Kidney glomerular epithelial cell (primary cell): ENCODE results near the gene CNTFR.
A peak's percentile ranks its signal among the peaks of the same experiment; 100 is the strongest.

Source experiments
- DNase-seq: peaks from one replicate; lab custom pipeline; 2025; lab: John Stamatoyannopoulos, UW

The CNTFR gene

GRCh38 chr9:34590381-34591247 lies 1.1 kb upstream of the CNTFR start:
- no peak for DNase-seq

GRCh38 chr9:34588671-34589635 lies 571 bp downstream of the CNTFR start:
- DNase-seq, result no peak

- DNase-seq, result no peak
Measured at GRCh38 chr9:34587271-34587670, 2.3 kb downstream of the CNTFR start.

- DNase-seq, result no peak
Measured at GRCh38 chr9:34585946-34586669, 3.4 kb downstream of the CNTFR start.

GRCh38 chr9:34584970-34585369 lies 4.6 kb downstream of the CNTFR start:
- DNase-seq, result no peak

- DNase-seq, result no peak
Measured at GRCh38 chr9:34582787-34583186, 6.7 kb downstream of the CNTFR start.

- no peak for DNase-seq
Measured at GRCh38 chr9:34581318-34581717, 8.2 kb downstream of the CNTFR start.

- DNase-seq, result no peak
Measured at GRCh38 chr9:34580358-34580757, 9.2 kb downstream of the CNTFR start.

- no peak for DNase-seq
Measured at GRCh38 chr9:34579808-34580163, 9.7 kb downstream of the CNTFR start.

GRCh38 chr9:34579104-34579807 lies 10.3 kb downstream of the CNTFR start:
- DNase-seq, result no peak

GRCh38 chr9:34578241-34579103 lies 11.1 kb downstream of the CNTFR start:
- DNase-seq, result peak; percentile 14

GRCh38 chr9:34577400-34578240 lies 11.9 kb downstream of the CNTFR start:
- no peak for DNase-seq

- DNase-seq, result no peak
Measured at GRCh38 chr9:34576597-34577399, 12.7 kb downstream of the CNTFR start.

- DNase-seq, result no peak
Measured at GRCh38 chr9:34575862-34576596, 13.5 kb downstream of the CNTFR start.

- no peak for DNase-seq
Measured at GRCh38 chr9:34575241-34575640, 14.3 kb downstream of the CNTFR start.

- no peak for DNase-seq
Measured at GRCh38 chr9:34574571-34574970, 15.0 kb downstream of the CNTFR start.

- no peak for DNase-seq
Measured at GRCh38 chr9:34573599-34574325, 15.8 kb downstream of the CNTFR start.
